ENCODE data around the gene MORC2. TPM values are rescaled to one million over a fixed set of nuclear protein-coding genes. Genes with fewer than 3 reads are reported as not detected.
A peak's percentile ranks its signal among the peaks of the same experiment; 100 is the strongest.

MORC2 gene
- total and polyA plus RNA-seq, 7 donors, result 15.6 to 35.9 (median 27.0) TPM

DNA sequence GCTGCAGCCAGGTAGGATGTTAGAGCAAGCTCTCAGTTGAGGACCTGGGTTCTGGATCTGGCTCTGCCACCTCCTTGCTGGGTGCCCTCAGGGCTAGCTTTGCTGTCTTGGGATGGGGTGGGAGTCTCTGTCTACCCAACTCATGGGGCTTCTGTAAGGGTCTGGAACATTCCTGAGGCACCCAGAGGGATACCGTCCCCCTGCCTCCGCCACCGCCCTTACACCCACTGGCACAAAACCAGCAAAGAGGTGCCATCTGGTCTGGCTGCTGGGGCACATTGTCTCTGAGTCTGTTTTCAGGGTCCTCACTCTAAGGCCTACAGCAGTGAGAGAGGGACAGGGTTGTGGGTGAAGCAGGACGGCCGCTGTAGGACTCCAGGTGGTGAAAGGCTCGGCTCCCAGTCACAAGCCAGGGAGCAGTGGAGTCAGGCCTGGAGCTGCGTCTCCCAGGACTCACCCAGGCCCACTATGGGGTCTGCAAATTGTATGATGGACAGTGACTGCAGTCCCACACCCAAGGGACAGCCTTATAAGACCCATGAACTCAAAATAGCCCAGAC lies 84.9 kb downstream of the MORC2 start:
- intact Hi-C loops (cut with DNase I), result loop anchor here in 1 of 2 donors (1.0 kb wide), 1 partner anchor 19 kb away; no protein-coding TSS in a partner anchor
- DNase-seq (no peak), ATAC-seq (no peak)
- peaks cover 0 to 7% of the 10 kb centered on the region in 2 donors for H3K36me3 ChIP-seq (ENCODE audit: insufficient read depth in 1 of 2, low read depth in 1 of 2)
- no peaks in the 10 kb centered on the region for H3K9me3 ChIP-seq
- WGBS, 3 donors, result 95% methylated on average over 7 of the region's 7 CpGs
- H3K27me3 ChIP-seq (ENCODE audit: insufficient read depth in 3 of 3, low read length in 2 of 3), result no peaks in the 10 kb centered on the region
- no peak for TF ChIP-seq CTCF (IDR thresholded peaks at IDR 0.05)
- H3K4me1 ChIP-seq, result no peaks in the 10 kb centered on the region
- no peak overlapping the region for H3K27ac ChIP-seq
- no peak overlapping the region for H3K4me3 ChIP-seq

DNA sequence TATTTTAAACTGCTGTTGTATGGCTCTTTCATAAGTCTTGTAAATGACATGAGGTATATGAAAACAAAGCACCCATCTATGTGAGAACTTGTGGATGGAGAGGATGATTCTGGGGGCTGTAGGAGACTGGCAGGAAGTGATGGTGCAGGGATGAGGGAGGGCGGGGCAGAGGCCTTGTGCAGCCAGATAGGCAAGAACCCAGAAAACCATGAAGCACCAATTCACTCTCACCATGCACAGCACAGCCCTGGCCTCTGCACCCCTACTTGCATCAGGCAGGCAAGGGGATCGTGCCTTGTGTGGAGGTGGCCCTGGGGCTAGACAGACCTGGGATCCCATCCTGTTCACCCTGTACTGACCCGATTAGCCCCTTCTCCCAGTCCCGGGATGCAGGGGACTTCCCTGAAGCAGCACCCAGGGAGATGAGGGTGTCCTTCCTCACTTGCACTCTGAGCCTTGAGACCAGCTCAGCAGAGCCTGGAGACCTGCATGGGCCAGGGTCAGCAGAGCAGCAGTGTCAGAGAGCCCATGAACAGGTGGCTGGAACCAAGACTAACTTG lies 85.5 kb downstream of the MORC2 start:
- no peaks in the 10 kb centered on the region for H3K27me3 ChIP-seq (ENCODE audit: insufficient read depth in 3 of 3, low read length in 2 of 3)
- no peak for TF ChIP-seq CTCF (IDR thresholded peaks at IDR 0.05)
- H3K36me3 ChIP-seq (ENCODE audit: insufficient read depth in 1 of 2, low read depth in 1 of 2), result peaks cover 0 to under 1% of the 10 kb centered on the region in 2 donors
- intact Hi-C loops (cut with DNase I), result loop anchor here in 1 of 2 donors (1.0 kb wide), 1 partner anchor 19 kb away; no protein-coding TSS in a partner anchor
- WGBS, 3 donors, result 89 to 97% (median 90%) methylated on average over 4 of the region's 4 CpGs
- ATAC-seq (no peak), DNase-seq (no peak)
- H3K4me3 ChIP-seq, result no peak overlapping the region
- no peak overlapping the region for H3K27ac ChIP-seq
- H3K4me1 ChIP-seq, result no peaks in the 10 kb centered on the region
- no peaks in the 10 kb centered on the region for H3K9me3 ChIP-seq

DNA sequence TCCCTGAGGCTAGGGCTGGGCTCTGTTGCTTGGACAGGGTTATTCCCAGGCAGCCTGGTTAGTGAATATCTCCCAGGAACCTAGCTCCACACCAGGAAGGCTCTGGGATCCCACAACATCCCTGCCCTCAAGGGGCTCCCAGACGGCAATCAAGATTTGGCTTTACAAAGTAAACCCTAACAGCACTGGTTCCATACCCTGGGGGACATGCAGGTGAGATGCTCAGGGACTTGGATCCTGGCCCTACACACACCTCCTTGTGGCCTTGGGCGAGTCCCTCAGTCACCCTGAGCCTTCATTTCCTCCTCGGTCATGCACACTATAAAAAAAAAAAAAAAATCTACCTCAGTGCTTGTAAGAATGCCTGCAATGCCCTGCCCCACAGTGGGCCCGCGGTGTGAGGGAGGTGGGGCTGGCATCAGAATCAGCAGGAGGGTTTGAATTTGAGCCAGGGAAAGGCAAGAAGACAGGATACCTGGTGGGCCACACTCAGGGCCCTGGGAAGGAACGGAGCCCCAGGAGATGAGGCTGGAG lies 86.3 kb downstream of the MORC2 start:
- Histone ChIP-seq H3K4me3 (no peak overlapping the region), H3K27ac (no peak overlapping the region), H3K27me3 (ENCODE audit: insufficient read depth in 3 of 3, low read length in 2 of 3) (no peaks in the 10 kb centered on the region), H3K9me3 (no peaks in the 10 kb centered on the region), H3K4me1 (no peaks in the 10 kb centered on the region), H3K36me3 (ENCODE audit: insufficient read depth in 1 of 2, low read depth in 1 of 2) (no peaks in the 10 kb centered on the region)
- intact Hi-C loops (cut with DNase I), result no loop called here
- 80 to 85% (median 82%) methylated on average over 6 of the region's 6 CpGs for WGBS, 3 donors
- ATAC-seq (no peak), DNase-seq (no peak)
- no peak for TF ChIP-seq CTCF (IDR thresholded peaks at IDR 0.05)

DNA sequence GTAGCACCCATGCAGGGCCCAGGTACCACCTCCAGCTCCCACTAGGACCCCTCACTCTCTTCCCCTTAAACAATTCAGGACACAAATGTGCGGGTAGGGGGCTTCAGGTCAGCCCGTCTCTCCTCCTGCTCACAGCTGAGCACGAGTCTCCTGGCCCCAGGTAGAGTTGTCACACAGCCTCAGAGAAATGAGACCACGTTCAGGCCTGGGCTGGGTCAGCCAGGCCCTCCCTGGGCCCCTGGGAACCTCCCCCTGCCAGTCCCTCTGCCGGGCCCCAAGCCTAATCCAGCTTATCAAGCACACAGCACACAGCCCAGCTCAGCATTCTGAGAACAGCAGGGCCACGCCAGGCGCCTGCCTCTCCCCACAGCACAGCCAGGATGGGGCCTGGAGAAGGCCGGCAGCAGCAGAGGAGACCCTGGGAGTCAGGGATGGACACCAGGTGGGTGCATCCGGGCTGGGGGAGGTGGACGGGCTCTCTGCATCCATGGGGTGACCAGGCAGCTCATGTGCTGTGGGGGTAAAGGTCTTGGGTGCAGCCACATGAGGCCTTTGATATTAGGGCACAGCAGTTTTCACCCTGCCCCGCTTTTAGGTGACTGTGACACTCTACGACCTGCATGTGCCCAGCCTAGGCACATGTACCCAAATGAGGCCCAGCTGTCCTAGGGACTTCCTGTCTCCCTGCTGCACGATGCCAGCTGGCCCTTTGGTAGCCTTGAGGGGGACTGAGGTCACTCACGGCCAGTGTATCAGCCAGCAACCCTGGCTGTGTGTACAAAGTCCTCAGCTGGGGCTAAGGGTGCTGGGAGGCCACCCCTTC lies 87.0 kb downstream of the MORC2 start:
- Histone ChIP-seq H3K9me3 (no peaks in the 10 kb centered on the region), H3K4me3 (no peak overlapping the region), H3K27ac (no peak overlapping the region), H3K4me1 (peaks cover 5% of the 10 kb centered on the region), H3K36me3 (ENCODE audit: insufficient read depth in 1 of 2, low read depth in 1 of 2) (no peaks in the 10 kb centered on the region), H3K27me3 (ENCODE audit: insufficient read depth in 3 of 3, low read length in 2 of 3) (no peaks in the 10 kb centered on the region)
- 58 to 62% (median 58%) methylated on average over 14 of the region's 14 CpGs for WGBS, 3 donors
- DNase-seq (peak in 1 of 2 donors; percentile 45), ATAC-seq (peak in 2 of 4 donors; percentile 29 to 63)
- TF ChIP-seq CTCF (IDR thresholded peaks at IDR 0.05), result no peak
- intact Hi-C loops (cut with DNase I), result no loop called here
